Ectodermal cell (in vitro differentiated cells): Measurements from ENCODE around the gene POLRMT. TPM values are rescaled to one million over a fixed set of nuclear protein-coding genes. Genes with fewer than 3 reads are reported as not detected.

Source experiments
- H3K27ac ChIP-seq: 2 replicates; pipeline ENCODE4 v1.7.0; 2013; ENCODE audit warnings: mild to moderate bottlenecking, low read depth, low read length; ENCODE audit not compliant: insufficient read depth, poor library complexity, severe bottlenecking
- H3K27me3 ChIP-seq: 2 replicates; pipeline ENCODE4 v1.7.0; 2013; ENCODE audit warnings: mild to moderate bottlenecking, low read length; ENCODE audit not compliant: insufficient read depth, control insufficient read depth, poor library complexity, severe bottlenecking
- H3K36me3 ChIP-seq: one replicate; pipeline ENCODE4 v1.7.0; 2013; ENCODE audit warnings: low read length; ENCODE audit not compliant: control insufficient read depth, insufficient read depth
- H3K4me1 ChIP-seq: one replicate; pipeline ENCODE4 v1.7.0; 2013; ENCODE audit warnings: low read length; ENCODE audit not compliant: control insufficient read depth, insufficient read depth
- H3K4me3 ChIP-seq: 2 replicates; pipeline ENCODE4 v1.7.0; 2013; ENCODE audit warnings: low read depth, low read length, control low read depth; ENCODE audit not compliant: insufficient read depth
- H3K9me3 ChIP-seq: 2 replicates; pipeline ENCODE4 v1.7.0; 2013; ENCODE audit warnings: mild to moderate bottlenecking, low read length, moderate library complexity; ENCODE audit not compliant: control insufficient read depth
- WGBS, 2 experiments: methylation state at CpG; one replicate each; pipeline ENCODE4 v1.1.7; 2013; ENCODE audit warnings: missing lambda C conversion rate in 2 of 2; 5-methylcytosine and 5-hydroxymethylcytosine counted together
- polyA plus RNA-seq, 4 experiments: library from polyadenylated mRNA; stranded (reverse); fragments of 50-300 nt; gene quantifications; one replicate each; pipeline ENCODE4 v1.2.3, GENCODE V29; 2013

POLRMT gene
- 67.1 TPM for polyA plus RNA-seq (2013, experiment 1 of 4)
- polyA plus RNA-seq (2013, experiment 2 of 4) = 67.3 TPM
- 49.6 TPM for polyA plus RNA-seq (2013, experiment 3 of 4)
- 56.8 TPM for polyA plus RNA-seq (2013, experiment 4 of 4)

- no peaks in the 10 kb centered on the region for H3K9me3 ChIP-seq
- peaks cover 15% of the 10 kb centered on the region for H3K27me3 ChIP-seq
- H3K4me3 ChIP-seq = peak within 1 kb of the TSS; percentile 86
- peaks cover 20% of the 10 kb centered on the region for H3K36me3 ChIP-seq
- H3K4me1 ChIP-seq = peaks cover 7% of the 10 kb centered on the region
- whole genome bisulfite sequencing, 2 experiments = 0% methylated on average over 67 of the region's 67 CpGs
- no peak within 1 kb of the TSS for H3K27ac ChIP-seq
These were observed at the start of gene POLRMT for GRCh38 chr19:633068-633785. Gene POLRMT (minus strand): TSS chr19:633537. CDS start chr19:633512, 25 bp downstream.

GRCh38 chr19:682678-683320, 49.5 kb upstream of the POLRMT start:
- no peak overlapping the region for H3K27ac ChIP-seq
- no peaks in the 10 kb centered on the region for H3K9me3 ChIP-seq
- H3K4me3 ChIP-seq = no peak overlapping the region
- 91 to 94% methylated on average over 25 of the region's 25 CpGs for WGBS, 2 experiments
- peaks cover 2% of the 10 kb centered on the region for H3K27me3 ChIP-seq
- H3K4me1 ChIP-seq = peaks cover 3% of the 10 kb centered on the region
- H3K36me3 ChIP-seq = no peaks in the 10 kb centered on the region

GRCh38 chr19:681029-682019, 48.0 kb upstream of the POLRMT start:
- WGBS, 2 experiments = 82% methylated on average over 54 of the region's 54 CpGs
- H3K9me3 ChIP-seq = no peaks in the 10 kb centered on the region
- no peaks in the 10 kb centered on the region for H3K36me3 ChIP-seq
- no peak overlapping the region for H3K27ac ChIP-seq
- H3K4me1 ChIP-seq = peaks cover 3% of the 10 kb centered on the region
- peak overlapping the region; percentile 48 for H3K4me3 ChIP-seq
- peaks cover 16% of the 10 kb centered on the region for H3K27me3 ChIP-seq

GRCh38 chr19:680287-681028, 47.1 kb upstream of the POLRMT start:
- H3K27ac ChIP-seq = peak overlapping the region; percentile 87
- 0 to 1% methylated on average over 70 of the region's 70 CpGs for WGBS, 2 experiments

GRCh38 chr19:679418-680286, 46.3 kb upstream of the POLRMT start:
- H3K4me3 ChIP-seq = peak overlapping the region; percentile 79
- peaks cover 3% of the 10 kb centered on the region for H3K4me1 ChIP-seq
- no peaks in the 10 kb centered on the region for H3K9me3 ChIP-seq
- peak overlapping the region; percentile 87 for H3K27ac ChIP-seq
- H3K36me3 ChIP-seq = no peaks in the 10 kb centered on the region
- 5 to 6% methylated on average over 69 of the region's 69 CpGs for WGBS, 2 experiments
- H3K27me3 ChIP-seq = peaks cover 32% of the 10 kb centered on the region

More at GRCh38 chr19:680287-681028, 47.1 kb upstream of the POLRMT start:
- H3K4me1 ChIP-seq = peaks cover 3% of the 10 kb centered on the region
- no peaks in the 10 kb centered on the region for H3K9me3 ChIP-seq
- H3K4me3 ChIP-seq = peak overlapping the region; percentile 79
- H3K36me3 ChIP-seq = no peaks in the 10 kb centered on the region
- peaks cover 24% of the 10 kb centered on the region for H3K27me3 ChIP-seq

- Histone ChIP-seq H3K36me3 (no peaks in the 10 kb centered on the region), H3K4me3 (no peak overlapping the region), H3K27ac (no peak overlapping the region), H3K9me3 (no peaks in the 10 kb centered on the region), H3K27me3 (peaks cover 37% of the 10 kb centered on the region), H3K4me1 (peaks cover 3% of the 10 kb centered on the region)
- 83 to 86% methylated on average over 16 of the region's 16 CpGs for WGBS, 2 experiments
These were observed 45.6 kb upstream of the POLRMT start for GRCh38 chr19:678791-679388.

- Histone ChIP-seq H3K9me3 (no peaks in the 10 kb centered on the region), H3K36me3 (no peaks in the 10 kb centered on the region), H3K4me3 (no peak overlapping the region), H3K4me1 (peaks cover 3% of the 10 kb centered on the region), H3K27ac (no peak overlapping the region), H3K27me3 (peaks cover 37% of the 10 kb centered on the region)
- 86% methylated on average over 22 of the region's 22 CpGs for WGBS, 2 experiments
These were observed 44.5 kb upstream of the POLRMT start for GRCh38 chr19:677601-678436.

- no peak overlapping the region for H3K27ac ChIP-seq
- no peak overlapping the region for H3K4me3 ChIP-seq
These were observed 43.9 kb upstream of the POLRMT start for GRCh38 chr19:677201-677600.

More at GRCh38 chr19:677201-677600, 43.9 kb upstream of the POLRMT start:
- no peaks in the 10 kb centered on the region for H3K36me3 ChIP-seq
- WGBS, 2 experiments = 37 to 40% methylated on average over 15 of the region's 15 CpGs
- peaks cover 3% of the 10 kb centered on the region for H3K4me1 ChIP-seq
- H3K9me3 ChIP-seq = no peaks in the 10 kb centered on the region
- peaks cover 37% of the 10 kb centered on the region for H3K27me3 ChIP-seq
